HepG2 (cell line): ENCODE measurements around the gene AHCYL2. TPM values are rescaled to one million over a fixed set of nuclear protein-coding genes. Genes with fewer than 3 reads are reported as not detected.

Experiments
- ATAC-seq: fragments of 200-7000 bp; cut with Tn5 transposase; 3 replicates; pipeline ENCODE4 v1.9.1; 2020; ENCODE audit warnings: mild to moderate bottlenecking, moderate library complexity
- BruUV-seq: library from RNA; stranded (reverse); fragments of 400-500 nt; replicated peaks from 2 replicates; lab custom pipeline; 2021; lab: Mats Ljungman, UMichigan
- CTCF ChIA-PET: fragments of 300-600 bp; formaldehyde crosslinking; extraction: SDS; loops from one replicate; lab custom pipeline; 2021; ENCODE audit warnings: low total read pairs, inconsistent platforms, low intra/inter-chr PET ratio; lab: Yijun Ruan, JAX
- POLR2A ChIA-PET: fragments of 350-600 bp; sonication (Branson Sonifier 250); formaldehyde crosslinking; loops from one replicate; lab custom pipeline; 2020; ENCODE audit warnings: antibody characterized with exemption, inconsistent platforms; lab: Yijun Ruan, JAX
- DNase-seq: peaks from one replicate; pipeline ENCODE4 v3.0.0-alpha.2; 2015; ENCODE audit warnings: low spot score
- FAIRE-seq: peaks from 3 replicates; lab custom pipeline; 2011; peaks lifted over from hg19 to GRCh38; lab: Jason Lieb, UNC
- H2AFZ ChIP-seq: one replicate; pipeline ENCODE4 v1.6.1; 2011; ENCODE audit warnings: low read length, inconsistent platforms
- H3K27ac ChIP-seq: fragments of 300-600 bp; 3 replicates; pipeline ENCODE4 v1.8.0; 2011; ENCODE audit warnings: mixed run types, mild to moderate bottlenecking, mixed read lengths, low read length, inconsistent platforms; ENCODE audit not compliant: insufficient read depth; ENCODE audit errors: extremely low read length
- H3K27me3 ChIP-seq, 2 experiments: fragments of 200-600 bp in 1 of 2; 2 replicates in 1 of 2; 3 replicates in 1 of 2; pipeline versions ENCODE4 v1.6.0 to v1.8.0; 2011; ENCODE audit warnings: low read length in 2 of 2, mild to moderate bottlenecking in 2 of 2, moderate library complexity in 2 of 2, inconsistent platforms in 1 of 2; ENCODE audit not compliant: insufficient read depth in 2 of 2, control insufficient read depth in 1 of 2
- H3K36me3 ChIP-seq, 2 experiments: fragments of 200-600 bp in 1 of 2; replicated peaks in 1 of 2; 2 replicates in 1 of 2; 3 replicates in 1 of 2; pipeline versions ENCODE4 v1.5.1 to v1.8.0; 2011; ENCODE audit warnings: low read length in 2 of 2, inconsistent platforms in 1 of 2; ENCODE audit not compliant: insufficient read depth in 2 of 2, control insufficient read depth in 1 of 2
- H3K4me1 ChIP-seq: 2 replicates; pipeline ENCODE4 v1.5.1; 2012; ENCODE audit warnings: low read length, inconsistent platforms; ENCODE audit not compliant: insufficient read depth
- H3K4me2 ChIP-seq: 2 replicates; pipeline ENCODE4 v1.6.0; 2011; ENCODE audit warnings: low read depth, low read length, inconsistent platforms
- H3K4me3 ChIP-seq, 3 experiments: fragments of 200-600 bp in 1 of 3; sonication (generic), shearing (Covaris generic) in 1 of 3; replicated peaks in 1 of 3; 2 replicates each; pipeline ENCODE4 v1.5.1; 2011 to 2016; ENCODE audit warnings: low read length in 3 of 3, inconsistent platforms in 2 of 3, low read depth in 2 of 3, mild to moderate bottlenecking in 2 of 3, control low read depth in 1 of 3, mixed read lengths in 1 of 3; ENCODE audit not compliant: insufficient read depth in 1 of 3
- H3K79me2 ChIP-seq: one replicate; pipeline ENCODE4 v1.6.1; 2011; ENCODE audit warnings: low read length, inconsistent platforms; ENCODE audit not compliant: insufficient read depth
- H3K9ac ChIP-seq: 2 replicates; pipeline ENCODE4 v1.6.0; 2011; ENCODE audit warnings: mild to moderate bottlenecking, low read depth, low read length, inconsistent platforms; ENCODE audit not compliant: insufficient read depth
- H3K9me3 ChIP-seq: 2 replicates; pipeline ENCODE4 v1.5.1; 2012; ENCODE audit warnings: mild to moderate bottlenecking, low read length
- H4K20me1 ChIP-seq: 2 replicates; pipeline ENCODE4 v1.6.0; 2011; ENCODE audit warnings: inconsistent platforms, mild to moderate bottlenecking, low read length, moderate library complexity; ENCODE audit not compliant: insufficient read depth
- ARID2 ChIP-seq: sonication (generic); formaldehyde crosslinking; IDR thresholded peaks from 2 replicates; pipeline ENCODE4 v1.8.1; 2022; ENCODE audit warnings: mild to moderate bottlenecking, missing genetic modification reagents, borderline replicate concordance
- CAMTA2 ChIP-seq: sonication (generic); formaldehyde crosslinking; IDR thresholded peaks from 2 replicates; pipeline ENCODE4 v1.4.0; 2020; ENCODE audit warnings: mild to moderate bottlenecking, missing genetic modification reagents, borderline replicate concordance
- CHD2 ChIP-seq: IDR thresholded peaks from 2 replicates; pipeline ENCODE4 v1.6.1; 2011; ENCODE audit warnings: low read depth, low read length, improper control_type of control experiment
- JDP2 ChIP-seq: sonication (generic); formaldehyde crosslinking; IDR thresholded peaks from 2 replicates; pipeline ENCODE4 v1.8.1; 2022; ENCODE audit warnings: missing genetic modification reagents, borderline replicate concordance
- KDM5B ChIP-seq: sonication (generic); formaldehyde crosslinking; IDR thresholded peaks from 2 replicates; pipeline ENCODE4 v1.4.0; 2020; ENCODE audit warnings: missing genetic modification reagents, mild to moderate bottlenecking, borderline replicate concordance
- MYPOP ChIP-seq: sonication (generic); formaldehyde crosslinking; IDR thresholded peaks from 2 replicates; pipeline ENCODE4 v1.8.1; 2023; ENCODE audit warnings: mild to moderate bottlenecking, moderate library complexity, missing genetic modification reagents
- NFYC ChIP-seq: IDR thresholded peaks from 2 replicates; pipeline ENCODE4 v1.6.1; 2016; ENCODE audit warnings: missing genetic modification reagents, missing compliant biosample characterization
- SALL2 ChIP-seq: sonication (generic); formaldehyde crosslinking; IDR thresholded peaks from 2 replicates; pipeline ENCODE4 v1.8.1; 2023; ENCODE audit warnings: mild to moderate bottlenecking, missing genetic modification reagents, inconsistent platforms
- ZC3H13 ChIP-seq: sonication (generic); formaldehyde crosslinking; IDR thresholded peaks from 2 replicates; pipeline ENCODE4 v1.8.1; 2023; ENCODE audit warnings: mild to moderate bottlenecking, missing genetic modification reagents, moderate library complexity
- ZNF607 ChIP-seq: sonication (generic); formaldehyde crosslinking; IDR thresholded peaks from 2 replicates; pipeline ENCODE4 v1.5.1; 2020; ENCODE audit warnings: missing genetic modification reagents, mild to moderate bottlenecking, borderline replicate concordance
- ZNF615 ChIP-seq: sonication (generic); formaldehyde crosslinking; IDR thresholded peaks from 2 replicates; pipeline ENCODE4 v1.5.0; 2020; ENCODE audit warnings: mild to moderate bottlenecking, missing genetic modification reagents, borderline replicate concordance
- ZNF775 ChIP-seq: sonication (generic); formaldehyde crosslinking; IDR thresholded peaks from 2 replicates; pipeline ENCODE4 v1.4.0; 2020; ENCODE audit warnings: missing genetic modification reagents, mild to moderate bottlenecking, moderate library complexity, borderline replicate concordance
- ZNF776 ChIP-seq: sonication (generic); formaldehyde crosslinking; IDR thresholded peaks from 2 replicates; pipeline ENCODE4 v1.4.0; 2020; ENCODE audit warnings: mild to moderate bottlenecking, missing genetic modification reagents
- ZNF784 ChIP-seq: sonication (generic); formaldehyde crosslinking; IDR thresholded peaks from 2 replicates; pipeline ENCODE4 v1.5.1; 2020; ENCODE audit warnings: missing genetic modification reagents, mild to moderate bottlenecking, borderline replicate concordance
- WGBS: methylation state at CpG from one replicate; pipeline ENCODE4 v1.1.6; 2017; ENCODE audit warnings: low lambda C conversion rate; 5-methylcytosine and 5-hydroxymethylcytosine counted together
- in situ Hi-C: cut with HindIII; loops from 2 replicates; pipeline ENCODE4 v1.10.0; 2017; ENCODE audit warnings: low pct_unique_long_range_greater_than_20kb; ENCODE audit not compliant: extremely low pct_ligation_motif_present
- intact Hi-C: fragments of 100-400 bp; cut with micrococcal nuclease; formaldehyde crosslinking; loops from one replicate; pipeline ENCODE4 v1.10.0; 2022; ENCODE audit not compliant: unreplicated experiment
- polyA plus RNA-seq, 8 experiments: library from polyadenylated mRNA; depleted of rRNA in 3 of 8; stranded (reverse) in 7 of 8; unstranded in 1 of 8; fragments of >200 nt; fragmentation: Illumina TruSeq in 4 of 8; extraction: Trizol in 4 of 8; gene quantifications; 2 replicates each; pipeline versions ENCODE4 v1.2.1 to v1.2.3, GENCODE V29; 2011 to 2016; ENCODE audit warnings: low read depth in 4 of 8, missing spikeins in 1 of 8, mixed read lengths in 1 of 8; ENCODE audit not compliant: insufficient read depth in 1 of 8
- total RNA-seq, 5 experiments: library from RNA; depleted of rRNA; stranded (reverse); fragments of >200 nt; fragmentation: Illumina TruSeq; extraction: Trizol; gene quantifications; 2 replicates each; pipeline ENCODE4 v1.2.3, GENCODE V29; 2016; ENCODE audit warnings: low read depth in 1 of 5

AHCYL2 gene
- total and polyA plus RNA-seq, 2 of the 13 experiments (the other 11 are each of a cell fraction or from before 2014, with no cell fraction given): 9.5 to 14.7 TPM

DNA sequence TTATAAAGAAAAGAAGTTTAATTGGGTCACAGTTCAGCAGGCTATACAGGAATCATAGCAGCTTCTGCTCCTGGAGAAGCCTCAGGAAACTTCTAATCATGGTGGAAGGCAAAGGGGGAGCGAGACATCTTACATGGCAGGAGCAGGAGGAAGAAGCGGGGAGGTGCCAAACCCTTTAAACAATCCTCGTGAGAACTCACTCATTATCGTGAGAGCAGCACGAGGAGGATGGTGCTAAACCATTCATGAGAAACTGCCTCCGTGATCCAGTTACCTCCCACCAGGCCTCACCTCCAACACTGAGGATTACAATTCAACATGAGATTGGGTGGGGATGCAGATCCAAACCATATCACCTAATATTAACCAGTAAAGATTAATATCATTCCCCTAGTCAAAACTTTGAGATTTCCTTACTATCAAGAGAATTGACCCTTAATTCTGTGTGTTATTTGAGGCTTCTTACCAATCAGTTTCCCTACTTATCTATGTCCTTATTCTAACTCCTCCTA lies 38.0 kb upstream of the AHCYL2 start:
- H3K4me1 ChIP-seq: peaks cover 55% of the 10 kb centered on the region
- TF ChIP-seq CHD2 (peak; percentile 65), ZNF784 (CRISPR knock-in tag) (no peak), SALL2 (no peak)
- WGBS: 32% methylated on average over 6 of the region's 6 CpGs
- H4K20me1 ChIP-seq: peaks cover 4% of the 10 kb centered on the region
- ChIA-PET POLR2A (no interaction called here), CTCF (no interaction called here)
- H3K79me2 ChIP-seq: peaks cover 26% of the 10 kb centered on the region
- H3K4me3 ChIP-seq: peak overlapping the region in 1 of 3 experiments; percentile 90; a peak in 1 of 6 replicates
- peak overlapping the region; percentile 89 for H3K4me2 ChIP-seq
- in situ Hi-C loops: no loop called here
- peak overlapping the region; percentile 14; the same call in 1 of the 2 replicates for H3K9ac ChIP-seq
- no peaks in the 10 kb centered on the region for H3K9me3 ChIP-seq
- intact Hi-C loops: no loop called here
- 0 out of 5 replicates have a peak, but pooled peaks cover 0 to 1% of the 10 kb centered on the region in 2 experiments for H3K36me3 ChIP-seq
- ATAC-seq (no peak), DNase-seq (no peak), FAIRE-seq (no peak)
- H3K27ac ChIP-seq: no peak overlapping the region
- no peak overlapping the region for H2AFZ ChIP-seq
- BruUV-seq: no TSS peak
- no peaks in the 10 kb centered on the region; a peak in 1 of 5 replicates for H3K27me3 ChIP-seq

GRCh38 chr7:129187681-129188371 lies 37.0 kb upstream of the AHCYL2 start:
- Histone ChIP-seq H3K27ac (peak overlapping the region; percentile 76), H3K27me3 (no peaks in the 10 kb centered on the region; a peak in 1 of 5 replicates), H2AFZ (peak overlapping the region; percentile 20), H3K4me1 (peaks cover 63% of the 10 kb centered on the region), H3K36me3 (peaks cover under 1 to 3% of the 10 kb centered on the region in 2 experiments; a peak in 2 of 5 replicates), H3K9ac (peak overlapping the region; percentile 78), H4K20me1 (peaks cover 4% of the 10 kb centered on the region), H3K79me2 (peaks cover 36% of the 10 kb centered on the region), H3K9me3 (no peaks in the 10 kb centered on the region), H3K4me3 (peak overlapping the region; percentile 84 to 90 (median 85)), H3K4me2 (peak overlapping the region; percentile 89)
- no TSS peak for BruUV-seq
- ChIA-PET CTCF (no interaction called here), POLR2A (interaction anchor here (0.7 to 1.4 kb wide), 3 partner anchors 8 to 24 kb away, joined by 3 read pairs; no protein-coding TSS in a partner anchor)
- in situ Hi-C loops (no loop called here), intact Hi-C loops (no loop called here)
- no peak for DNase-seq
- WGBS: under 1% methylated on average over 8 of the region's 14 CpGs
- FAIRE-seq: peak; percentile 15
- ATAC-seq: peak; percentile 39
- TF ChIP-seq ZNF776 (CRISPR knock-in tag): peak; percentile 54; the same call in 1 of the 2 replicates
- 0 out of 2 replicates have a peak, but pooled peaks have one; percentile 55 for TF ChIP-seq ARID2 (CRISPR knock-in tag)
- no peak for TF ChIP-seq ZNF615 (CRISPR knock-in tag)
- TF ChIP-seq ZC3H13 (CRISPR knock-in tag): 0 out of 2 replicates have a peak, but pooled peaks have one; percentile 9
- TF ChIP-seq CAMTA2 (CRISPR knock-in tag): 0 out of 2 replicates have a peak, but pooled peaks have one; percentile 36
- 0 out of 2 replicates have a peak, but pooled peaks have one; percentile 6 for TF ChIP-seq NFYC (CRISPR knock-in tag)
- no peak for TF ChIP-seq ZNF775 (CRISPR knock-in tag)
- 0 out of 2 replicates have a peak, but pooled peaks have one; percentile 17 for TF ChIP-seq ZNF607 (CRISPR knock-in tag)
- 0 out of 2 replicates have a peak, but pooled peaks have one; percentile 19 for TF ChIP-seq MYPOP (CRISPR knock-in tag)
- no peak for TF ChIP-seq JDP2 (CRISPR knock-in tag)
- peak; percentile 35; the same call in 1 of the 2 replicates for TF ChIP-seq KDM5B (CRISPR knock-in tag)
